GM21390 (cell line): Measurements from ENCODE around the gene CAB39L.
A peak's percentile ranks its signal among the peaks of the same experiment; 100 is the strongest.

ENCODE experiments used
- ATAC-seq: cut with Tn5 transposase; IDR thresholded peaks from one replicate; pipeline ENCODE4 v1.9.1; 2021; ENCODE audit not compliant: unreplicated experiment

Gene CAB39L

GRCh38 chr13:49400755-49401659 is 42.9 kb downstream of the CAB39L start:
- ATAC-seq = peak; percentile 92

- no peak for ATAC-seq
These were observed 43.9 kb downstream of the CAB39L start for GRCh38 chr13:49399801-49400472.

GRCh38 chr13:49395878-49396380 is 47.9 kb downstream of the CAB39L start:
- ATAC-seq = no peak

- no peak for ATAC-seq
These were observed 48.4 kb downstream of the CAB39L start for GRCh38 chr13:49395451-49395865.

GRCh38 chr13:49388091-49388635 is 55.7 kb downstream of the CAB39L start:
- ATAC-seq = no peak

- ATAC-seq = no peak
These were observed 57.2 kb downstream of the CAB39L start for GRCh38 chr13:49386664-49387063.

GRCh38 chr13:49376121-49376520 is 67.7 kb downstream of the CAB39L start:
- ATAC-seq = no peak

- no peak for ATAC-seq
These were observed 69.1 kb downstream of the CAB39L start for GRCh38 chr13:49374585-49375290.

- no peak for ATAC-seq
These were observed 70.1 kb downstream of the CAB39L start for GRCh38 chr13:49373716-49374115.

GRCh38 chr13:49371943-49372613 is 71.8 kb downstream of the CAB39L start:
- ATAC-seq = no peak

- ATAC-seq = no peak
These were observed 73.5 kb downstream of the CAB39L start for GRCh38 chr13:49370371-49370770.

- ATAC-seq = no peak
These were observed 74.0 kb downstream of the CAB39L start for GRCh38 chr13:49369866-49370265.

- no peak for ATAC-seq
These were observed 75.2 kb downstream of the CAB39L start for GRCh38 chr13:49368688-49369087.

GRCh38 chr13:49367640-49368422 is 76.0 kb downstream of the CAB39L start:
- no peak for ATAC-seq

GRCh38 chr13:49366841-49367240 is 77.0 kb downstream of the CAB39L start:
- no peak for ATAC-seq

GRCh38 chr13:49357694-49358093 is 86.2 kb downstream of the CAB39L start:
- ATAC-seq = no peak

- ATAC-seq = no peak
These were observed 87.6 kb downstream of the CAB39L start for GRCh38 chr13:49356223-49356622.

GRCh38 chr13:49354719-49355118 is 89.1 kb downstream of the CAB39L start:
- ATAC-seq = no peak

GRCh38 chr13:49353908-49354307 is 90.0 kb downstream of the CAB39L start:
- no peak for ATAC-seq

GRCh38 chr13:49351871-49352270 is 92.0 kb downstream of the CAB39L start:
- no peak for ATAC-seq
